GM11168 (cell line): ENCODE measurements around the gene ZNF564.
"Not testable (repeated sequence)": the region's sequence is repeated elsewhere in the genome, so short reads cannot be mapped to it uniquely, and the experiment has no call there.

Experiments
- in situ Hi-C: fragments of 300-500 bp; cut with MboI; formaldehyde crosslinking; loops from one replicate; pipeline ENCODE4 v1.12.0; 2022; ENCODE audit warnings: low sequenced_read_pairs; ENCODE audit not compliant: unreplicated experiment

The ZNF564 gene

GRCh38 chr19:12513531-12514061, 37.7 kb downstream of the ZNF564 start:
- in situ Hi-C loops: no loop called here

- in situ Hi-C loops: no loop called here
These were observed 54.2 kb downstream of the ZNF564 start for GRCh38 chr19:12497032-12497431.

- in situ Hi-C loops: no loop called here
These were observed 54.8 kb downstream of the ZNF564 start for GRCh38 chr19:12496480-12496879.

GRCh38 chr19:12495002-12495802, 56.1 kb downstream of the ZNF564 start:
- in situ Hi-C loops: no loop called here

GRCh38 chr19:12494260-12494860, 56.9 kb downstream of the ZNF564 start:
- in situ Hi-C loops: no loop called here

- in situ Hi-C loops: not testable (repeated sequence)
These were observed 65.0 kb downstream of the ZNF564 start for GRCh38 chr19:12486265-12486783.

- in situ Hi-C loops: no loop called here
These were observed 65.7 kb downstream of the ZNF564 start for GRCh38 chr19:12485571-12485970.

- in situ Hi-C loops: no loop called here
These were observed 66.2 kb downstream of the ZNF564 start for GRCh38 chr19:12485052-12485416.

- in situ Hi-C loops: no loop called here
These were observed 66.8 kb downstream of the ZNF564 start, which contains the start of gene ZNF709 for GRCh38 chr19:12484371-12485051. ZNF709 (minus strand) TSS chr19:12484816; CDS start chr19:12484657, 159 bp downstream.

GRCh38 chr19:12484011-12484370, 67.3 kb downstream of the ZNF564 start:
- in situ Hi-C loops: no loop called here

GRCh38 chr19:12482509-12482886, 68.8 kb downstream of the ZNF564 start:
- in situ Hi-C loops: no loop called here

- in situ Hi-C loops: no loop called here
These were observed 69.3 kb downstream of the ZNF564 start for GRCh38 chr19:12481781-12482508.

- in situ Hi-C loops: no loop called here
These were observed 72.9 kb downstream of the ZNF564 start for GRCh38 chr19:12478234-12478941.
